NCI-H146 treated with DMSO at 0.1 percent for 48 hours (cell line): ENCODE results near the gene RPTOR.

Experiments used
- DNase-seq: peaks from one replicate; lab custom pipeline; 2025; ENCODE audit not compliant: unreplicated experiment; lab: John Stamatoyannopoulos, UW

Gene RPTOR

GRCh38 chr17:80921741-80922579 is 377.3 kb downstream of the RPTOR start:
- DNase-seq, result no peak

- DNase-seq, result no peak
These were observed 378.0 kb downstream of the RPTOR start for GRCh38 chr17:80922580-80923160.

- DNase-seq, result no peak
These were observed 378.8 kb downstream of the RPTOR start for GRCh38 chr17:80923211-80924110.

- DNase-seq, result no peak
These were observed 379.6 kb downstream of the RPTOR start for GRCh38 chr17:80924111-80924806.

GRCh38 chr17:80924807-80925610 is 380.4 kb downstream of the RPTOR start:
- no peak for DNase-seq

- no peak for DNase-seq
These were observed 381.2 kb downstream of the RPTOR start for GRCh38 chr17:80925688-80926335.

GRCh38 chr17:80926591-80927250 is 382.1 kb downstream of the RPTOR start:
- no peak for DNase-seq

- no peak for DNase-seq
These were observed 383.2 kb downstream of the RPTOR start for GRCh38 chr17:80927791-80928216.

GRCh38 chr17:80929449-80929848 is 384.8 kb downstream of the RPTOR start:
- no peak for DNase-seq

- DNase-seq, result no peak
These were observed 386.0 kb downstream of the RPTOR start for GRCh38 chr17:80930335-80931279.

GRCh38 chr17:80931421-80932265 is 387.0 kb downstream of the RPTOR start:
- no peak for DNase-seq

GRCh38 chr17:80935526-80935925 is 390.9 kb downstream of the RPTOR start:
- DNase-seq, result no peak

- no peak for DNase-seq
These were observed 391.6 kb downstream of the RPTOR start for GRCh38 chr17:80936218-80936617.

- DNase-seq, result no peak
These were observed 392.1 kb downstream of the RPTOR start for GRCh38 chr17:80936723-80937122.

- DNase-seq, result no peak
These were observed 393.1 kb downstream of the RPTOR start for GRCh38 chr17:80937462-80938381.

GRCh38 chr17:80938556-80938955 is 393.9 kb downstream of the RPTOR start:
- no peak for DNase-seq
